Endothelial cell of umbilical vein (primary cell): ENCODE results near the gene CAPN12. TPM values are rescaled to one million over a fixed set of nuclear protein-coding genes. Genes with fewer than 3 reads are reported as not detected.

Source experiments
- BruUV-seq: library from RNA; stranded (reverse); fragments of 400-500 nt; replicated peaks from 2 replicates; lab custom pipeline; 2021; lab: Mats Ljungman, UMichigan
- CTCF ChIA-PET: fragments of 300-600, 350-600 bp; sonication (Branson Sonifier 250); formaldehyde crosslinking; loops from one replicate; lab custom pipeline; 2021; ENCODE audit warnings: antibody characterized with exemption, inconsistent platforms; lab: Charles Lee
- POLR2A ChIA-PET: fragments of 300-600, 350-600 bp; sonication (Branson Sonifier 250); formaldehyde crosslinking; loops from one replicate; lab custom pipeline; 2021; ENCODE audit warnings: antibody characterized with exemption, inconsistent platforms; lab: Charles Lee
- DNase-seq: peaks from one replicate; pipeline ENCODE4 v3.0.0-alpha.2; 2011; ENCODE audit warnings: low read depth, low spot score
- FAIRE-seq: peaks from 2 replicates; lab custom pipeline; 2011; peaks lifted over from hg19 to GRCh38; lab: Jason Lieb, UNC
- H2AFZ ChIP-seq: 2 replicates; pipeline ENCODE4 v1.6.0; 2012; ENCODE audit warnings: low read depth, low read length, control low read depth, inconsistent platforms
- H3K27ac ChIP-seq: 2 replicates; pipeline ENCODE4 v1.5.1; 2011; ENCODE audit warnings: low read depth, mild to moderate bottlenecking, control low read depth, low read length, moderate library complexity; ENCODE audit not compliant: insufficient read depth
- H3K27me3 ChIP-seq, 2 experiments: 2 replicates each; pipeline versions ENCODE4 v1.6.0 to v1.6.1; 2011; ENCODE audit warnings: low read length in 2 of 2, mixed read lengths in 1 of 2; ENCODE audit not compliant: control insufficient read depth in 2 of 2, insufficient read depth in 2 of 2
- H3K36me3 ChIP-seq, 2 experiments: 2 replicates in 1 of 2; 3 replicates in 1 of 2; pipeline ENCODE4 v1.5.1; 2011; ENCODE audit warnings: low read length in 2 of 2, mild to moderate bottlenecking in 1 of 2, moderate library complexity in 1 of 2; ENCODE audit not compliant: control insufficient read depth in 2 of 2, insufficient read depth in 2 of 2; ENCODE audit errors: extremely low read depth in 1 of 2
- H3K4me1 ChIP-seq: 3 replicates; pipeline ENCODE4 v1.5.1; 2011; ENCODE audit warnings: mild to moderate bottlenecking, low read length; ENCODE audit not compliant: control insufficient read depth, insufficient read depth; ENCODE audit errors: extremely low read depth
- H3K4me2 ChIP-seq: 2 replicates; pipeline ENCODE4 v1.6.1; 2011; ENCODE audit warnings: low read length, control low read depth, mixed read lengths; ENCODE audit not compliant: insufficient read depth
- H3K4me3 ChIP-seq, 3 experiments: fragments of 200-600 bp in 1 of 3; sonication (generic), shearing (Covaris generic) in 1 of 3; replicated peaks in 1 of 3; 2 replicates each; pipeline ENCODE4 v1.5.1; 2011 to 2016; ENCODE audit warnings: control low read depth in 3 of 3, low read length in 3 of 3, mild to moderate bottlenecking in 2 of 3, inconsistent platforms in 1 of 3, low read depth in 1 of 3, moderate library complexity in 1 of 3; ENCODE audit not compliant: insufficient read depth in 1 of 3
- H3K79me2 ChIP-seq: 2 replicates; pipeline ENCODE4 v1.6.0; 2012; ENCODE audit warnings: low read length, inconsistent platforms; ENCODE audit not compliant: control insufficient read depth, insufficient read depth
- H3K9ac ChIP-seq: replicated peaks from 2 replicates; pipeline ENCODE3; 2011; ENCODE audit warnings: low read length, control low read depth; ENCODE audit not compliant: insufficient read depth; ENCODE audit errors: extremely low read depth
- H3K9me1 ChIP-seq: replicated peaks from 3 replicates; pipeline ENCODE4 v1.6.0; 2011; ENCODE audit warnings: mild to moderate bottlenecking, low read length; ENCODE audit not compliant: control insufficient read depth, insufficient read depth; ENCODE audit errors: extremely low read depth
- H3K9me3 ChIP-seq: replicated peaks from 2 replicates; pipeline ENCODE4 v1.5.1; 2012; ENCODE audit warnings: low read length, inconsistent platforms; ENCODE audit not compliant: control insufficient read depth, insufficient read depth
- H4K20me1 ChIP-seq: replicated peaks from 2 replicates; pipeline ENCODE3; 2011; ENCODE audit warnings: mild to moderate bottlenecking, low read length; ENCODE audit not compliant: control insufficient read depth, insufficient read depth; ENCODE audit errors: extremely low read depth
- GATA2 ChIP-seq: IDR thresholded peaks from 2 replicates; pipeline ENCODE4 v1.7.0; 2011; ENCODE audit warnings: low read depth, mild to moderate bottlenecking, moderate library complexity, mixed read lengths, low read length; ENCODE audit not compliant: insufficient read length, insufficient read depth
- dilution Hi-C: fragments of 300-500 bp; cut with MboI; formaldehyde crosslinking; loops from one replicate; pipeline ENCODE4 v1.15.0; 2019; ENCODE audit warnings: low sequenced_read_pairs; ENCODE audit not compliant: extremely low pct_ligation_motif_present
- intact Hi-C: fragments of 100-400 bp; cut with micrococcal nuclease; formaldehyde crosslinking; loops from one replicate; pipeline ENCODE4 v1.10.0; 2022
- polyA plus RNA-seq, 4 experiments: library from polyadenylated mRNA; depleted of rRNA in 3 of 4; stranded (reverse) in 3 of 4; unstranded in 1 of 4; fragments of >200 nt; gene quantifications; 2 replicates each; pipeline versions ENCODE4 v1.2.1 to v1.2.3, GENCODE V29; 2011 to 2012; ENCODE audit warnings: missing spikeins in 1 of 4
- total RNA-seq: library from RNA; stranded (reverse); gene quantifications from 2 replicates; pipeline ENCODE4 v1.2.3, GENCODE V29; 2021
- TF ChIP-seq, protein P1 (sequence below), 2 donors: IDR thresholded peaks; 1 replicate in 1 of 2; 2 replicates in 1 of 2; pipeline ENCODE4 v1.5.1; 2011; ENCODE audit warnings: low read length in 2 of 2, mild to moderate bottlenecking in 2 of 2, moderate library complexity in 2 of 2, control low read depth in 1 of 2, inconsistent platforms in 1 of 2, low read depth in 1 of 2; ENCODE audit not compliant: insufficient read depth in 1 of 2; ENCODE audit errors: extremely low read depth in 1 of 2

CAPN12 gene
- total and polyA plus RNA-seq, 2 donors (not counting 3 experiments of a cell fraction or from before 2014, with no cell fraction given), result 0.35 TPM; not detected in 1

DNA sequence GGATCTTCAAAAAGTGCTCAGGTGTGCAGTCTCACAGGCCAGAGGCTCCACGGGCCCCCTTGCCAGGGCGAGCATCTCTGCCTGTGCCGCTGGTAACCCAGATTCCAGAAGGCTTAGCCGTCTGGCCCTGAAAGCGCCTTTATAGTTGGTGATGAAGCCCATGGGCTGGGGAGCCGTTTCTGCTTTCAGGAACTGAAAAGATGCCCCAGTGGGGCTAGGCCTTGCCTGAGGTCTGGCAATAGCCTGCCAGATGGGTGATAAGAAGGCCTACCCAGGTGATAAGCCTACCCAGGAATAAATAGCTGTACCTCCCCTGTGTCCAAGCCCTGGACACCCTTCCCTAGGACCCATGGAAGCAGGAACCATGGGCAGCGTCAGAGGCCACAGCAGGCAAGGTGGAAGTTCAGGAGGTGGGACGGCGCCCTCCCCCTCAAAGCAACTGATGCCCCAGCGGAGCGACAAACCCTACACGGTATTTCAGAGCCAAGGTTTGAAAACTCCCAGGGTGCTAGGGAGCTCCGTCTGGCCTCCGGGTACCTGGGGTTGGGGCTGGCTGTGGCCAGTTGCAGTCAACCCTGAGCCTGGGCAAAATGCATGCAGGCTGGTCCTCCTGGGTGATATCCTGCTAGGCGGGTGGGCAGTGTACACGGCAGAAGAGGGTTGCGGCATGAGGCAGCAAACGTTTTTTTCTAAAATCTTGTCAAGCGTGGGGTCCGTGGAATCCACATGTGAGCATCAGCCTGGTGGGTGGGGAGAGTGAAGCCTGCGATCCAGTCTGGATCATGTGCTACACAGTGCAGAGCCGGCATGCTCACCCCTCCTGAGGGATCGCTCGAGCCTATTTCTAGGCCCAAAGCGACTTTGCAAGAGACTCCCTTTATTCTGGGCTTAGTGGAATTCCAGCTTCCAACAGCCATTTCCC lies 51.6 kb downstream of the CAPN12 start:
- H3K4me3 ChIP-seq, result no peak overlapping the region
- H3K4me1 ChIP-seq, result peaks cover 37% of the 10 kb centered on the region
- FAIRE-seq (peak; percentile 15), DNase-seq (no peak)
- peaks cover 96% of the 10 kb centered on the region for H3K79me2 ChIP-seq
- peak; percentile 9 for TF ChIP-seq GATA2
- TF ChIP-seq, protein P1, sequence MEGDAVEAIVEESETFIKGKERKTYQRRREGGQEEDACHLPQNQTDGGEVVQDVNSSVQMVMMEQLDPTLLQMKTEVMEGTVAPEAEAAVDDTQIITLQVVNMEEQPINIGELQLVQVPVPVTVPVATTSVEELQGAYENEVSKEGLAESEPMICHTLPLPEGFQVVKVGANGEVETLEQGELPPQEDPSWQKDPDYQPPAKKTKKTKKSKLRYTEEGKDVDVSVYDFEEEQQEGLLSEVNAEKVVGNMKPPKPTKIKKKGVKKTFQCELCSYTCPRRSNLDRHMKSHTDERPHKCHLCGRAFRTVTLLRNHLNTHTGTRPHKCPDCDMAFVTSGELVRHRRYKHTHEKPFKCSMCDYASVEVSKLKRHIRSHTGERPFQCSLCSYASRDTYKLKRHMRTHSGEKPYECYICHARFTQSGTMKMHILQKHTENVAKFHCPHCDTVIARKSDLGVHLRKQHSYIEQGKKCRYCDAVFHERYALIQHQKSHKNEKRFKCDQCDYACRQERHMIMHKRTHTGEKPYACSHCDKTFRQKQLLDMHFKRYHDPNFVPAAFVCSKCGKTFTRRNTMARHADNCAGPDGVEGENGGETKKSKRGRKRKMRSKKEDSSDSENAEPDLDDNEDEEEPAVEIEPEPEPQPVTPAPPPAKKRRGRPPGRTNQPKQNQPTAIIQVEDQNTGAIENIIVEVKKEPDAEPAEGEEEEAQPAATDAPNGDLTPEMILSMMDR (IDR thresholded peaks at IDR 0.05; ENCODE audit: extremely low read depth in 1 of 2, insufficient read depth in 1 of 2, low read depth in 1 of 2, low read length in 2 of 2), result no peak
- H4K20me1 ChIP-seq, result no peaks in the 10 kb centered on the region
- no peaks in the 10 kb centered on the region for H3K27me3 ChIP-seq
- H3K36me3 ChIP-seq, result peaks cover 0 to 2% of the 10 kb centered on the region in 2 experiments
- peak overlapping the region; percentile 99 for H3K27ac ChIP-seq
- intact Hi-C loops, result loop anchor here (1.0 to 2.0 kb wide), 5 partner anchors 7 to 41 kb away; no protein-coding TSS in a partner anchor
- POLR2A ChIA-PET, result interaction anchor here (1.4 to 1.6 kb wide), 2 partner anchors 34 to 45 kb away, joined by 4 to 17 read pairs; partner anchors contain the start of gene ACTN4
- H2AFZ ChIP-seq, result no peak overlapping the region
- BruUV-seq, result TSS peak; percentile 83
- H3K9me1 ChIP-seq, result no peaks in the 10 kb centered on the region
- CTCF ChIA-PET, result interaction anchor here (0.7 to 1.7 kb wide), 7 partner anchors 12 to 290 kb away, joined by 3 to 6 read pairs (median 3); partner anchors contain the start of gene FAM98C
- peak overlapping the region; percentile 86 for H3K9ac ChIP-seq
- H3K9me3 ChIP-seq, result no peaks in the 10 kb centered on the region
- H3K4me2 ChIP-seq, result peak overlapping the region; percentile 14
- dilution Hi-C loops, result no loop called here
